ENCODE results near the gene CXCR6.

DNA sequence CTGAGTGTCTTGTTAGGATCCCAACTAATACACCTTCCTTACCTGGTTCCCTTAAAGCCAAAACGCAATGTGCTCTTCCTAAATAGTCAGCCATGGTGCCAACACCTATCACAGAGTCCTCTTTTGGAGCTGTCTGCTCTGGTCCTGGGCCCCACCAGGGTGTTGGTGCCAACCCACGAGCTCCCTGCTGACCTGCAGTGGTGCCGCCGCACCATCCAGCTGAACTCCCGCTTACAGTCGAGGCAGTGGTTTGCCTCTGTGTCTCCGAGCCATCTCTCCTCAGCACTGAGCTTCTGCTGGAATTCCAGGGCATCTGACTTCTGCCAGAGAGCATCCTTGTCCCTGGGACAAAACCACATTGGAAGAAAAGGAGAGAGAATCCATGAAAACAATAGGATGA is 15.9 kb downstream of the CXCR6 start:
- TF ChIP-seq TAF1 (IDR thresholded peaks at IDR 0.05; ENCODE audit: borderline replicate concordance, low read depth, low read length): no peak
- TF ChIP-seq, protein P1, sequence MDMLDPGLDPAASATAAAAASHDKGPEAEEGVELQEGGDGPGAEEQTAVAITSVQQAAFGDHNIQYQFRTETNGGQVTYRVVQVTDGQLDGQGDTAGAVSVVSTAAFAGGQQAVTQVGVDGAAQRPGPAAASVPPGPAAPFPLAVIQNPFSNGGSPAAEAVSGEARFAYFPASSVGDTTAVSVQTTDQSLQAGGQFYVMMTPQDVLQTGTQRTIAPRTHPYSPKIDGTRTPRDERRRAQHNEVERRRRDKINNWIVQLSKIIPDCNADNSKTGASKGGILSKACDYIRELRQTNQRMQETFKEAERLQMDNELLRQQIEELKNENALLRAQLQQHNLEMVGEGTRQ (IDR thresholded peaks at IDR 0.05; ENCODE audit: borderline replicate concordance, low read depth, low read length): no peak
- TF ChIP-seq CHD2 (IDR thresholded peaks at IDR 0.05; ENCODE audit: low read length, partially characterized antibody): no peak

Data from SK-N-SH (cell line).